ENCODE results near the gene EYA2.

EYA2 gene

GRCh38 chr20:46984405-46984804 lies 89.8 kb downstream of the EYA2 start:
- DNase-seq: no peak

DNA sequence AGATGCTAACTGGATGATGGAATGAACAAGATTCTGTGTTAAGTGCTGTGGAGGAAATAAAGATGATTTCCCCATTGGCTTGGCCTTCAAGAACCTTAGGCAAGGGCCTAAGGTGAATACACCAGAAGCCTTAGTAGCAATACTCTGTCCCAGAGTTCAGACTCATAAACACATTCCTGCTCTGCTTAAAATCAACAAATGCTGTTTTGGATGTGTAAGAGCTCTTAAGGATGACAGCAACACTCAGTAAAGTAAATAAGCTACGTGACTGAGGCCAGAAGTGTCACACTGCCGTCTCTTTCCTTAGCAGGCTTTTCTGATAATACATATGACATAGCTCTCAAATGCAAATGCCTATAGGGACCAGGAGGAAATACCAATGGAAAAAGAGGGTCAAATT lies 90.6 kb downstream of the EYA2 start:
- no peak for DNase-seq

DNA sequence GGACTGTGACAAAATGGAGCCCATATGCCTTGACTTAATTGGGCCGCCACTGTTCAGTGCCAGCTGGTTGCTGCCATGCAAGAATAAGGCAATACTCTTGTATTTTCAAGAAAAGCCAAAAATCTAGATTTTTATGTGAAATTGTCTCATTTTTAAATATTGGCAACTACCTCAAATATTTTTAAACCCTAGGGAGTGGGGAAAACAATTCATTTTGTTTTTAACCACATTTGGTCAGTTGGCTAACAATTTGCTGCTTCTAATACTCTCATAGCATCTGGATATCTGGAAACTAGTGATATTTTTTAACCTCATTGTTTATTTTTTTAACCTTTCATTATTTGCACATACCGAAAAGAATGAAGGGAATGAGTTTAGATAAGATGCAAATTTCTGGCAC lies 91.0 kb downstream of the EYA2 start:
- DNase-seq: no peak

GRCh38 chr20:46987001-46987400 lies 92.4 kb downstream of the EYA2 start:
- DNase-seq: no peak

GRCh38 chr20:46990017-46990595 lies 95.5 kb downstream of the EYA2 start:
- no peak for DNase-seq

- DNase-seq: no peak
These were observed 96.0 kb downstream of the EYA2 start for GRCh38 chr20:46990596-46991104.

DNA sequence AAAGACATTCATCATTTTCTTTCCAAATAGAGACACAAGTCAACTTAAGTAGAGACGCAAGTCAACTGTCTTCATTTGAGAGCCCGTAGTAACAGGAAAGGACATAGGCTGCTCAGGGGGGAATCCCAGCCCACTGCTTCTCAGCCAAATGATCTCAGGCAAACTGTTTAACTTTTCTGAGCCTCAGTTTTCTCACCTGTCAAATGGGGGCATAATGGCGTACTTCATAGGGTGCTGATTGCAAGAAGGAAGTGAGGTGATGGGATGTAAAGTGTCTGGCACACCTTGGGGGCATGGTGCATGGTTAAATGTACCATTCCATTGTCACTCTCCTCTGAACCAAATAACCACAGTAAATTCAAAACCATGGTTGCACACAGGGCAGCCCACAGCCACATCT lies 96.5 kb downstream of the EYA2 start:
- DNase-seq: no peak

GRCh38 chr20:46991880-46992639 lies 97.4 kb downstream of the EYA2 start:
- DNase-seq: no peak

DNA sequence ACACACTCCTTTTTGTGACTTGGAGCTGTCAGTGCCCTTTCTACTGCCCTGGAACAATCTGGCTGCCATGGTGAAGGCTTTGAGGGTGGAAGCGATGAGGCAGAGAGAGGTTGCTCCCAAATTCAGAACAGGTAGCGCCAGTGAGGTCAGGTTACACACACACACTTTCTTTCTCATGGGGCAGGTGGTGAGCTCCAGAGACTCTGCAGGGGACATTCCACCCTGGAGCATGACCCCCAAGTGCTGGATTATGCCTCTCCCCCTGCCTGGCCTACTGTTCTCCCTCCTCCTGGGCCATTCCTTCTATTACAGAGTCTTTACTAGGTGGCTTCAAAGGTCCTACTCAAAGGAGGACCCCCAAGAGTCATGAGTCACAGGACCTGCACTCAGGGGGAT lies 98.0 kb downstream of the EYA2 start:
- DNase-seq: no peak

- DNase-seq: no peak
These were observed 98.9 kb downstream of the EYA2 start for GRCh38 chr20:46993465-46994095.

DNA sequence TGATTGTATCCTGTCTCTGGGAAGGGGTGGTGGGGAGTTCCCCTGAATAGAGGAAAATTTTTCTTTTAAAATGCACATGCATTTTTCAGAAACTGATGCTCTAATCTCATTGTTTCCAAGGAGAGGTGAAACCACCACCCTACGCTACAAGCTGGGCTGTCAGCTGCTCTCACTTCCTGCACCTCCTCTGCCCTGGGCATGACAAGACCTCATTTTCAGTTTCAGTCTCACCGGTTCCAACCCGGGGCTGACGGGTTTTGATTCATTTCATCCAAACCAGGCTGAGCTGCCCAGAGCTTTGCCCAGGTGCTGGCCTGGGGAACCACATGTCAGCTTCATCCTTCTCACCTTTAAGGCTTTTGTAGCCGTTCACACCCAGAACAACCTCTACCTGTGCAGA lies 99.7 kb downstream of the EYA2 start:
- no peak for DNase-seq

- no peak for DNase-seq
These were observed 101.0 kb downstream of the EYA2 start for GRCh38 chr20:46995561-46996142.

GRCh38 chr20:46997187-46997586 lies 102.5 kb downstream of the EYA2 start:
- no peak for DNase-seq

DNA sequence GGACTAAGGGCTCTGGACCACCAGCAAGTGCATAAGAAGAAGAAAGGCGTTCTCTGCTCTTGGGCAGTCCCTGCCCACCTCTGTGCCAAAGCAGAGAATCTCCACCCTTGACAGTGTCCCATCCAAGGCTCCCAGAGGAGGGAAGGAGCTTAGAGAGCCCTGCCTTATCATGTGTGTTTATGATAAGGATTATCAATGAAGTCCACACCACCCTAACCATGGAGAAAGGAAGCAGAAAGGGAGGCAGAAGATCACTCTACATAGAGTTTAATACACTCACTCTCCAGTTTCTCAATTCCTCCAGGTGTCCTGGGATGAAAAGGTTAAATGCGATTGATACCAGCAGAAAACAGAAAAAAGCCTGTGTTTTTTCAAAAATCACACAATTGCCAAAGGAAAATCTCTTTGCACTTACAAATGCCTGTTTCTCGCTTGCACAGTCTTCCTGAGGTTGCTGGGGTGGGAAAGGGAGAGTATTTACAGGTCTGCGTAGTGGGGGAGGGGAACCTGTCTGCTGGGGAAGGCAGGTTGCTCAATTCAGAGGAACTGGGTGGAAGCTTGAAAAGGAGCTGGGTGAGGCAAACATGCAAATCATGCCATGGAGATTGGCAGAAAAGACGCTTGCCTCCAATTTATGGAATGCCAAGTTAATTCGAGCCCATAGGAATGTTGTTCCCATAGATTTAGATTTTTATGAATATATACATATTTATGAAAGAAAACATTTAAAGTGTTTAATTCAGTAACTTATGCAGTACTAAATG lies 104.0 kb downstream of the EYA2 start:
- DNase-seq: no peak

DNA sequence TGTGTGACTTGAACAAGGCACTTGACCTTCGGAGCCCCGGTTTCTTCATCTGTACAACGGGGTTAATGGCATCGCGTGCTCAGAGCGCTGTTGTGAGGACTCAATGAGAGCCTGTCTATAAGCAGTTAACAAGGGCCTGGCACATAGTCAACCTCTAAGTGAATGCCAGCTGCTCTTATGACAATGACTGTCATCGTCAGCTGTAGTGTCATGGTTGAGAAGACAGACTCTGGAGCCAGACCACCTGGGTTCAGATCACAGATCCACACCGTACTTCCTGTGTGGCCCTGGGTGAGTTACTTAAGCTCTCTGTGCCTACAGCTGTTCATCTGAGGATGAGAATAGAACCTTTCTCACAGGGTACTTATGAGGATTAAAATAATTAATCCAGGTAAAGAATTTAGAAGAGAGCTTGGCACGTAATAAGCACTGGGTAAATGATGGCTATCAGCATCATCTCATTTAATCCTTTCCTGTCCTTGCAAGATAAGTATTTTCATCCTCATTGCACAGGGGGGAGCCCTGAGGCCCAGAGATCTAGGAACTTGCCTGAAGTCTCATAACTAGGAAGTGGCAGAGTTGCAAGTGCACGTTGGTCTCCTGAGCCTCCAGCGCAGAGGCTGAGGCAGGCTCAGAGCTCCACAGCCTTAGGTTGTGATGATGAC lies 105.3 kb downstream of the EYA2 start:
- no peak for DNase-seq

GRCh38 chr20:47003223-47003622 lies 108.6 kb downstream of the EYA2 start:
- no peak for DNase-seq

DNA sequence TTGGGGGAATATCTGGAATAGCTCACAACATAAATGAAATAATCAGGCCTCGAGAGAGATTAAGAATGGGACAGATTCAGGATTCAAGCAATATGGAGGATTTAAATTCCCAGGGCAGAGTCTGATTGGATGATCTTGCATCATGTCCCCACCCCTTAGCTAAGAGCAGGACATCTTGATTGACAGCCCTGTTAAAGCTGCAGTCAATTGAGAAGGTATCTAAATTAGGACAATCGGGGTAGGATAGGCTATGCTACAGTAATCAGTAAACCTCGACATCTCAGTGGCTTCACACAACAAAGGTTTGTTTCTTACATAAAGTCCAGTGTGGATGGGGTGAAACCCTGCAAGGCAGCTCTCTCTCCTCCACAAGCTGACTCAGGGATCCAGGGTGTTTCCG lies 109.5 kb downstream of the EYA2 start:
- no peak for DNase-seq

- DNase-seq: no peak
These were observed 113.4 kb downstream of the EYA2 start for GRCh38 chr20:47007826-47008655.

DNA sequence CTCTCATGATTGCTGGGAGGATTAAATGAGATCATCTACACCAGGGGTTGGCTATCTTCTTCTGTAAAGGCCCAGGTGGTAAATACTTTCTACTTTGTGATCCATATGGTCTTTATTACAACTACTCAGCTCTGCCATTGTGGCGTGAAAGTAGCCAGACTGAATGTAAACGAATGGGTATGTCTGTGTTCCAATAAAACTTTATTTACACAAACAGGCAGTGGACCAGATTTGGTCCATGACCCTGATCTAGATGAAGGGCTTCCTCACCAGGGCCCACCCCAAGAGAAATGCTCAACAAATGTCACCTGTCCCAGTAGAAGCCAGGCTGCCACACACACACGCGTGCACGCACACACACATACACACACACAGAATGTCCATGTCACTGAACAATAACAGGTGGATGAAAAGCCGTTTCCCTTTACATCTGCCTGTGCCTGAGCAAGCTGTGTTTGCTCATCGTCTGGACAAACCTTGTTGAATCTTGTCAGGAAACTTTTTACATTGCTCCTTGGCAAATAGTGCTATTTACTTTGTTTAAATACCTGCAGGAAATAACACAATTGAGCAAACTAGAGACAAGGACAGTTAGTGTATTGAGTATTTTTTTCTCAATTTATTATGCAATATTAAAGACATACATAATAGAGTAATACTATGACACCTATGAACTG lies 114.3 kb downstream of the EYA2 start:
- DNase-seq: no peak

GRCh38 chr20:47009784-47010183 lies 115.1 kb downstream of the EYA2 start:
- DNase-seq: no peak

DNA sequence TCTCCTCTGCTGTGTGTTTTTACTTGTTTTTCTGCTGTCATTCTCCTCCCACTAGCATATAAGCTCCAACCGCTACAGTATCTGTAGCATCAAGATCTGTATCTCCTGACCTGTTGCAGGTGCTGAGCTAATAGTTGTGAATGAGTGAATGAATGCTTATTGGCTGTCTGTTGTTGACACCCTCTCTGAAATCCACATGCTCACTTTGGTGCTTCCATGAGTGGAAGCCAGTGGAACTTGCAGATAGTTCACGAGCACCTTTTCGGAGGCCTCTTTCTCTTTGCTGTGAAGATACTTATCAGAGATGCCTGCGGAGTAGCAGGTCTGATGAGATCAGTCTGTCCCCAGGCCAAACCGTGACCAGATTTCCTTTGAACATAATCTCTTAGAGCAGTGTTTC lies 117.3 kb downstream of the EYA2 start:
- no peak for DNase-seq
